LNCAP (cell line): ENCODE results near the gene TPX2.

Source experiments
- TF ChIP-seq, protein P1 (sequence below): fragments of 450-650 bp; IDR thresholded peaks from 2 replicates; pipeline ENCODE4 v1.5.1; 2017; ENCODE audit warnings: mild to moderate bottlenecking

Gene TPX2

DNA sequence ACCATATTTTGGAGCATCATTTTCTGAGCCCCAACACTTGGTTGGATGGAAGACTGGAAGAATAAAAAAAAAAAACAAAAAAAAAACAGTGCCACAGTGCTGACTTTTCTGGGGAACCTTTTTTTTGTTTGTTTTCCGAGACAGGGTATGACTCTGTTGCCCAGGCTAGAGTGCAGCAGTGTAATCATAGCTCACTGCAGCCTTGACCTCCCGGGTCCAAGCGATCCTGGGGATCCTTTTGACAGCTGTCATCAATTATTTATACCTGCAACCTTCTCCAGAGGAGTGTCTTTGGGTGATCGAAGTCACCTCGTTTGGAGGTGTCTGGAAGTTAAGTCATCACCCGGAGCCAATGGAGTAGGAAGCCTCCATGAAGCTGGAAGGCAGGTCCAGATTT is 7.8 kb upstream of the TPX2 start:
- TF ChIP-seq, protein P1, sequence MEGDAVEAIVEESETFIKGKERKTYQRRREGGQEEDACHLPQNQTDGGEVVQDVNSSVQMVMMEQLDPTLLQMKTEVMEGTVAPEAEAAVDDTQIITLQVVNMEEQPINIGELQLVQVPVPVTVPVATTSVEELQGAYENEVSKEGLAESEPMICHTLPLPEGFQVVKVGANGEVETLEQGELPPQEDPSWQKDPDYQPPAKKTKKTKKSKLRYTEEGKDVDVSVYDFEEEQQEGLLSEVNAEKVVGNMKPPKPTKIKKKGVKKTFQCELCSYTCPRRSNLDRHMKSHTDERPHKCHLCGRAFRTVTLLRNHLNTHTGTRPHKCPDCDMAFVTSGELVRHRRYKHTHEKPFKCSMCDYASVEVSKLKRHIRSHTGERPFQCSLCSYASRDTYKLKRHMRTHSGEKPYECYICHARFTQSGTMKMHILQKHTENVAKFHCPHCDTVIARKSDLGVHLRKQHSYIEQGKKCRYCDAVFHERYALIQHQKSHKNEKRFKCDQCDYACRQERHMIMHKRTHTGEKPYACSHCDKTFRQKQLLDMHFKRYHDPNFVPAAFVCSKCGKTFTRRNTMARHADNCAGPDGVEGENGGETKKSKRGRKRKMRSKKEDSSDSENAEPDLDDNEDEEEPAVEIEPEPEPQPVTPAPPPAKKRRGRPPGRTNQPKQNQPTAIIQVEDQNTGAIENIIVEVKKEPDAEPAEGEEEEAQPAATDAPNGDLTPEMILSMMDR, result no peak

DNA sequence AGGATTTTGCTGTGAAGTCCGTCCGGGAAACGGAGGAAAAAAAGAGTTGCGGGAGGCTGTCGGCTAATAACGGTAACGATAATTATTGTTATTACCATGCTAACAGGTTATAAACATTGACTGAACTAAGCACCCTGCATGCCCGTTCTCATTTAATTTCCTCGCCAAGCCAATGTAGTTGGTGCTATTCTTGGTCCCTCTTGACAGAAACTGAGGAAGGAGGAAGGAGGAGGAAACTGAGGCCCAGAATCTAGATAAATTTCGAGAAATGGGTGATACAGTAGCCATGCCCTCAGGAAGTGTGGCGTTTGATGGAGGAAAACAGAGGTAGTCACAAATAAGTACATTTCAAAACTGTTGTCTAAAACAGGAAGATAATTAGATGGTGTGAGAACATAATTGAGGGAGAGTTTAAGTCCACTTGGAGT is 474 bp downstream of the TPX2 start:
- TF ChIP-seq, protein P1, result no peak; the same call in 1 of the 2 replicates

DNA sequence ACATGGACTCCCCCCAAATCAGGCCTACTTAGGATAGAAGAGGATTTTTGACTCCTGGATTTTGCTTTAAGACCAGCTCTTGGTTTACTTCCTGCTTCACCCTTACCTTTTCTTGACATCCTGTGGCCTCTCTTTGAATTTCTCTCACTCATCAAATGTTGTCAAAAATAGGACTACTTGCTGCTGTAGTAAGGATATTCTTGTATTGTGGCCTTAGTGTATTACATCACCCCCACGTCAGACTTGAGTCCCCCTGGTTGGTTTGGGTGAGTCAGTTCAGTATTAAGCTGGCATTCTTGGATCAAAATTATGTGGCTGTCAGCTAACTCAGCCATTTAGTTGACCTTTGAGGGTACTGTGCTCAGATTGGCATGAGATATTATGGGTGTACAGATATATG is 1.1 kb downstream of the TPX2 start:
- TF ChIP-seq, protein P1, result no peak

DNA sequence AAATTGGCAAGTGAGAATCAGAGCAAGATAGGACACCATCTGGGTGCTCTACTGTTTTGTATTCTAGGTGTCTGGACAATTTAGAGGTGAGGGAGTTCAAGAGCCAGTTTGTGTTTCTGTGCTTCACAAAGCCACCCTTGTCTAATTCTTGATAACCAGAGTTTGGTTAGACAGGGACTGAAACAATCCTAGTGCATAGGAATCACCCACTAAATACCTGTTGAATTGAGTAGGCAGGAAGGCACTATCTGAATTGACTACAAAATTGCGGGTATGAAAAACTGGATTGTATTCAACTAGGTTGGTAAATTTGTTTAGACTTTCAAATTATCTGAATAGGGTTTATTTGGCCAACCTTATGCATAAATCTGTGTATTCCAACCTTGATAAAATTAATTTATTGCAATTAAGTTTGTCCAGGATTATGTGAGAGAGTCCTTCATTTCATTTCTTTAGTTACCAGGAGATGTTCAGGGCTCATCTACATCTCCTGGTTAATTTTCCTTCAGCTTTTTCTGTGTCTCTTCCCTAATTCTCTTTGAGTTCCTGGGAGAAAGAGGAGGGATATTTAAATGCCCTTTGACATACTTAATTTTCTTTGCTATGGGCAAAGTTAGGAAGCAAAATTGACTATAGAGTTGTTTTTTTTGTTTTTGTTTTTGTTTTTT is 1.7 kb downstream of the TPX2 start:
- TF ChIP-seq, protein P1, result no peak

DNA sequence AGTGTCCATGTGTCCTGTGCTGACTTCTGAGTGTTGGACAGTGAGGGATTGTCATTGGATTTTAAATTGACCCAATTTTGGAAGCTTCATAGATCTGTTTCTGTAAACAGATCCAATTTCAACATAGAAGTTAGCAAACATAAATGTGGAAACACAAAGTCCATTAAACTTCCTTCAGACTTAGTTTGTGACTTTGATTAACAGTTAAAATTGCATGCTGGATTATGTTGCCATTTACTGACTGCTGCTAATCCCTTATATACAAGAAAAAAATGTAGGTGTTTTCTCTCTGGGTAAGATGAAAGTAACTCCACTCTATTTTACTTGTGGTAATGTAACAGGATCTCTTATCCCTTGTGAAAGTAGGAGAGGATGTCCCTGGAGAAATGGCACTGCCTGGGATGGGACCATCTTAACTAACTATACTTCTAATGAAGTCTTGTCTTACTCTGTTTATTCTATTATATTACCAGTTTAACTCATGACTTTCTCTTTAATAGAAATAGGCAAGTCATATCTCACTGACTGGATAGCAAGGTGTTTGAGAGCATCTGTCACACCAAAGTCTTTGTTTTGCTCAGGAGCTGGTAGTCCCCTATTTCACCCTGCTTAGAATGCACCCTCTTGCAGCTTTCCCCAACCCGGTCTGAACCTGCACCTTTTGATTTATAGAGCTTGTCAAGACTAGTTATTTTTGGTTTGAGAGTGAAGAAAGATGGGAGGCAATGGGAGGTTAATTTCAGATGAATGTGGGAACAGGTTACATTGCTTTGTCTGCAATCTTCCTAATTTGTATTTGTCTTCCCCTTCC is 7.2 kb downstream of the TPX2 start:
- TF ChIP-seq, protein P1, result no peak

DNA sequence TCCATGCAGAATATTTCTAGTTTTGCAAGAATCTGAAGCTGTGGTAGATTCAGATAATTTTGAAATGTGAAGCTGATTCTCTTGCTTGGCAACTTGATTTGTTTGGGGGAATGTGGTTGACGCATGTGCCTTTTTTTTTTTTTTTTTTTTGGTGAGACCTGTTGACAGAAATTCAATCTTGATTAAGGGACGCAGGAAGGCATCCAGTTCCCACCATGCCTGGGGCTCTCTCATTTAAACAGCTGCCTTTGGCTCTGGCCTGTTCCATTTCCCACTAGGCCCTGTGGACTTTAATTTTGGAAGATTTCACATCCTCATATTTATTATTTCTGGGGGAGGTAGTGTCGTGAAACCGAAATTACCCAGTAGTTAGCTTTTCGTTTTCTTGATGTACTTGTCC is 8.6 kb downstream of the TPX2 start:
- TF ChIP-seq, protein P1, result no peak

DNA sequence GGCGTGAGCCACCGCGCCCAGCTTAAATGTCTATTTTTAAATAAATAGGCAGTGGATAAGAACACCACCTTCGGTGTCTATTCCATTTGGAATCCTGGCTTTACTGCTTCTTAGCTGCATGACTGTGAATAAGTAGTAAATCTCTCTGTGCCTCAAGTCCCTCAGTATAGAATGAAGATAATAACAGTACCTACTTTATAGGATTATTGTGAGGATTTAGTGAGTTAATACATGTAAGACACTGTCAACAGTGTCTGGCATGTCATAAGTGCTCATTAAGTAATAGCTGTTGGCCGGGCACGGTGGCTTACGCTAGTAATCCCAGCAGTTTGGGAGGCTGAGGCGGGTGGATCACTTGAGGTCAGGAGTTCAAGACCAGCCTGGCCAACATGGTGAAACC is 10.1 kb downstream of the TPX2 start:
- TF ChIP-seq, protein P1, result no peak
